ENCODE measurements around the gene CHRND.

Gene CHRND

DNA sequence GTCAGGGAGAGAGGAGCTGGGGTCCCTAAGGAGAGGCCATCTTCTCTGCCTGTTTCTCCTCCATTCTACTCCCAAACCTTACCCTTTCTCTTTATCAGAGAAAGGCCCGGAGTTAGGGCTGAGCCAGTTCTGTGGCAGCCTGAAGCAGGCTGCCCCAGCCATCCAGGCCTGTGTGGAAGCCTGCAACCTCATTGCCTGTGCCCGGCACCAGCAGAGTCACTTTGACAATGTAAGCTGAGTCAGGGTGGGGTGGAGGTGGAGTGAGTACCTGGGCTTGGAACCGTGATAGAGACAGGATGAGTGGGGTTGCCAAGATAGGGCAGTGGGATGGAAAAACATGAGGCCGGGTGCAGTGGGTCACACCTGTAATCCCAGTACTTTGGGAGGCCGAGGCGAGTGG is 18.7 kb downstream of the CHRND start:
- Histone ChIP-seq H3K9me3 (ENCODE audit: control insufficient read depth, low read length) (no peaks in the 10 kb centered on the region), H3K4me1 (peaks cover 2% of the 10 kb centered on the region), H3K27ac (no peak overlapping the region), H2AFZ (no peak overlapping the region), H3K9ac (no peak overlapping the region), H3K4me2 (ENCODE audit: low read length) (no peak overlapping the region), H3K79me2 (no peaks in the 10 kb centered on the region), H3K36me3 (ENCODE audit: control insufficient read depth, insufficient read depth, low read length) (no peaks in the 10 kb centered on the region), H3K27me3 (ENCODE audit: control insufficient read depth, insufficient read depth, low read length) (no peaks in the 10 kb centered on the region), H3K4me3 (ENCODE audit: low read depth, low read length) (no peak overlapping the region)
- TF ChIP-seq, protein P1, sequence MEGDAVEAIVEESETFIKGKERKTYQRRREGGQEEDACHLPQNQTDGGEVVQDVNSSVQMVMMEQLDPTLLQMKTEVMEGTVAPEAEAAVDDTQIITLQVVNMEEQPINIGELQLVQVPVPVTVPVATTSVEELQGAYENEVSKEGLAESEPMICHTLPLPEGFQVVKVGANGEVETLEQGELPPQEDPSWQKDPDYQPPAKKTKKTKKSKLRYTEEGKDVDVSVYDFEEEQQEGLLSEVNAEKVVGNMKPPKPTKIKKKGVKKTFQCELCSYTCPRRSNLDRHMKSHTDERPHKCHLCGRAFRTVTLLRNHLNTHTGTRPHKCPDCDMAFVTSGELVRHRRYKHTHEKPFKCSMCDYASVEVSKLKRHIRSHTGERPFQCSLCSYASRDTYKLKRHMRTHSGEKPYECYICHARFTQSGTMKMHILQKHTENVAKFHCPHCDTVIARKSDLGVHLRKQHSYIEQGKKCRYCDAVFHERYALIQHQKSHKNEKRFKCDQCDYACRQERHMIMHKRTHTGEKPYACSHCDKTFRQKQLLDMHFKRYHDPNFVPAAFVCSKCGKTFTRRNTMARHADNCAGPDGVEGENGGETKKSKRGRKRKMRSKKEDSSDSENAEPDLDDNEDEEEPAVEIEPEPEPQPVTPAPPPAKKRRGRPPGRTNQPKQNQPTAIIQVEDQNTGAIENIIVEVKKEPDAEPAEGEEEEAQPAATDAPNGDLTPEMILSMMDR (IDR thresholded peaks at IDR 0.05) = no peak

DNA sequence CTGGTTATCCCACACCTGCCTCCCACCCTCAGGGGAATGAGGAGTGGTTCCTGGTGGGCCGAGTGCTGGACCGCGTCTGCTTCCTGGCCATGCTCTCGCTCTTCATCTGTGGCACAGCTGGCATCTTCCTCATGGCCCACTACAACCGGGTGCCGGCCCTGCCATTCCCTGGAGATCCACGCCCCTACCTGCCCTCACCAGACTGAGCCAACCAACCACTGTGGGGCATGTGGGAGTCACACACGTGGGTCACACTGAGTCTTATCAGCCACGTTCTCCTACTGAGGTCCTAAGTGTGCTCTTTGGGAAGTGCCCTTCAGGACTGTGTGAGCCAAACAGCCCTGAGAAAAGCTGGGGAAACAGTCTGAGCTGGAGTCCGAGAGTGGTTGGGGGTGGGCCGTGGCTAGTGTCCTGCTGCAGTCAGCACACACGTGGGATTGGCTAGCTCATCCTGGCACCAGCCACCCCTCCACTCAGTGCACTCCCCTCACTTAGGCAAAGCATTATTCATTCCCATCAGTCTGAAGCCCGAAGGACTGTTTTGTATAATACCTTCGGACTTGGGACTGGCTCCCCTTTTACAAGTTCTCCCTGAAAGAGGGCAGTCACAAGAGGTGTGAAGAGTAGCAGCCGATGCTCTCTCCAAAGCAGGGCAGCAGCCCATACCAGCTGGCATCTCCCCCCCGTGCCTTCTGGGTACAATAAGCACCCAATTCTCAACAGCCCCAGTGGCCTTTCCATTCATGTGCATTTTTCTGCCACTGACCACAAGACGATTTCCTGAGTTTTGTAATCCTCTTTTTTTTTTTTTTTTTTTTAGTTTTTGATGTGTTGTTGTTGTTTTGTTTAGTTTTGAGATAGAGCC is 19.8 kb downstream of the CHRND start:
- Histone ChIP-seq H2AFZ (no peak overlapping the region), H3K79me2 (no peaks in the 10 kb centered on the region), H3K4me1 (peaks cover 3% of the 10 kb centered on the region), H3K27ac (no peak overlapping the region), H3K27me3 (ENCODE audit: control insufficient read depth, insufficient read depth, low read length) (no peaks in the 10 kb centered on the region), H3K4me2 (ENCODE audit: low read length) (no peak overlapping the region), H3K9me3 (ENCODE audit: control insufficient read depth, low read length) (no peaks in the 10 kb centered on the region), H3K4me3 (ENCODE audit: low read depth, low read length) (no peak overlapping the region), H3K36me3 (ENCODE audit: control insufficient read depth, insufficient read depth, low read length) (no peaks in the 10 kb centered on the region), H3K9ac (no peak overlapping the region)
- TF ChIP-seq, protein P1 (IDR thresholded peaks at IDR 0.05) = no peak

DNA sequence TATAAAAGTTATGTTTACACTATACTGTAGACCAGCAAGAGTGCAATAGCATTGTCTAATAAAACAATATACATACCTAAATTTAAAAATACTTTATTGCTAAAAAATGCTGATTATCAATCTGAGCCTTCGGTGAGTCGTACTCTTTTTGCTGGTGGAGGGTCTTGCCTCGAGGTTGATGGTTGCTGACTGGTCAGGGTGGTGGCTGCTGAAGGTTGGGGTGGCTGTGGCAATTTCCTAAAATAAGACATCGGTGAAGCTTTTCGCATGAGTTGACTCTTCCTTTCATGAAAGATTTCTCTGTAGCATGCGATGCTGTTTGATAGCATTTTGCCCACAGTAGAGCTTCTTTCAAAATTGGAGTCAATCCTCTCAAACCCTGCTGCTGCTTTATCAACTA is 22.0 kb downstream of the CHRND start:
- no peak overlapping the region for H3K27ac ChIP-seq
- no peak overlapping the region for H2AFZ ChIP-seq
- H3K4me1 ChIP-seq = peaks cover 8% of the 10 kb centered on the region
- TF ChIP-seq, protein P1 (IDR thresholded peaks at IDR 0.05) = no peak
- no peaks in the 10 kb centered on the region for H3K36me3 ChIP-seq (ENCODE audit: control insufficient read depth, insufficient read depth, low read length)
- no peak overlapping the region for H3K4me3 ChIP-seq (ENCODE audit: low read depth, low read length)
- no peak overlapping the region for H3K4me2 ChIP-seq (ENCODE audit: low read length)
- H3K9me3 ChIP-seq (ENCODE audit: control insufficient read depth, low read length) = no peaks in the 10 kb centered on the region
- H3K9ac ChIP-seq = no peak overlapping the region
- no peaks in the 10 kb centered on the region for H3K27me3 ChIP-seq (ENCODE audit: control insufficient read depth, insufficient read depth, low read length)
- peaks cover 15% of the 10 kb centered on the region for H3K79me2 ChIP-seq

DNA sequence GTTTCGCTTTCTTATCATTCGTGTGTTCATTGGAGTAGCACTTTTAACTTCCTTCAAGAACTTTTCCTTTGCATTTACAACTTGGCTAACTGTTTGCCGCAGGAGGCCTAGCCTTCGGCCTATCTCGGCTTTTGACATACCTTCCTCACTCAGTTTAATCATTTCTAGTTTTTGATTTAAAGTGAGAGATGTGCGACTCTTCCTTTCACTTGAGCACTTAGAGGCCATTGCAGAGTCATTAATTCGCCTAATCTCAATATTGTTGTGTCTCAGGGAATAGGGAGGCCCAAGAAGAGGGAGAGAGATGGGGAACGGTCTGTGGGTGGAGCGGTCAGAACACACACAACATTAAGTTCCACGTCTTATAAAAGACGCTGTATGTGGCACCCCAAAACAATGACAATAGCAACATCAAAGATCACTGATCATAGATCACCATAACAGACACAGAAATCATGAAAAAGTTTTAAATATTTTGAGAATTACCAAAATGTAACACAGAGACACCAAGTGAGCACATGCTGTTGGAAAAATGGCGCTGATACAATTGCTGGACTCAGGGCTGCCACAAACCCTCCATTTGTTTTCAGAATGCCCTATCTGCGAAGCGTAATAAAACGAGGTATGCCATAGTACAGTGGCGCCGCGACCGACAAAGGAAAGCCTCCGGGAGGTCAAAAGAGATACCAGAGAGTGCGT is 23.8 kb downstream of the CHRND start:
- Histone ChIP-seq H3K4me1 (peaks cover 8% of the 10 kb centered on the region), H2AFZ (peak overlapping the region; percentile 95), H3K79me2 (peaks cover 19% of the 10 kb centered on the region), H3K9ac (peak overlapping the region; percentile 51), H3K4me3 (ENCODE audit: low read depth, low read length) (peak overlapping the region; percentile 92), H3K9me3 (ENCODE audit: control insufficient read depth, low read length) (no peaks in the 10 kb centered on the region), H3K36me3 (ENCODE audit: control insufficient read depth, insufficient read depth, low read length) (no peaks in the 10 kb centered on the region), H3K4me2 (ENCODE audit: low read length) (peak overlapping the region; percentile 87), H3K27ac (peak overlapping the region; percentile 91), H3K27me3 (ENCODE audit: control insufficient read depth, insufficient read depth, low read length) (no peaks in the 10 kb centered on the region)
- TF ChIP-seq, protein P1 (IDR thresholded peaks at IDR 0.05) = no peak

Data from parathyroid adenoma (tissue), 2 donors.